H1 (cell line): ENCODE measurements around the gene SLC28A1. TPM values are rescaled to one million over a fixed set of nuclear protein-coding genes. Genes with fewer than 3 reads are reported as not detected.

Experiments used
- CTCF ChIA-PET: fragments of 300-600 bp; sonication (Branson Sonifier 250); formaldehyde crosslinking; loops from one replicate; lab custom pipeline; 2021; ENCODE audit not compliant: partially characterized antibody; lab: Charles Lee
- POLR2A ChIA-PET: fragments of 300-600 bp; sonication (Branson Sonifier 250); formaldehyde crosslinking; loops from one replicate; lab custom pipeline; 2021; ENCODE audit warnings: inconsistent platforms; ENCODE audit not compliant: partially characterized antibody; lab: Charles Lee
- DNase-seq, 2 experiments: peaks; one replicate each; pipeline versions ENCODE4 v3.0.0 to v3.0.0-alpha.2; 2010 to 2022; ENCODE audit warnings: low spot score in 2 of 2, low read depth in 1 of 2, mixed read lengths in 1 of 2
- FAIRE-seq: peaks from 2 replicates; lab custom pipeline; 2011; peaks lifted over from hg19 to GRCh38; lab: Jason Lieb, UNC
- H2AFZ ChIP-seq: 2 replicates; pipeline ENCODE4 v1.8.1; 2012; ENCODE audit warnings: low read length, inconsistent platforms
- H2AK5ac ChIP-seq: 2 replicates; pipeline ENCODE4 v1.6.1; 2013; ENCODE audit warnings: low read depth, low read length
- H2BK120ac ChIP-seq: replicated peaks from 2 replicates; pipeline ENCODE3; 2013; ENCODE audit warnings: low read depth, low read length, inconsistent platforms
- H2BK12ac ChIP-seq: 2 replicates; pipeline ENCODE4 v1.6.1; 2013; ENCODE audit warnings: low read depth, low read length
- H2BK15ac ChIP-seq: 2 replicates; pipeline ENCODE4 v1.6.1; 2013; ENCODE audit warnings: low read length
- H2BK20ac ChIP-seq: 2 replicates; pipeline ENCODE4 v1.6.1; 2013; ENCODE audit warnings: low read length
- H2BK5ac ChIP-seq: 2 replicates; pipeline ENCODE4 v1.6.1; 2013; ENCODE audit warnings: low read depth, low read length
- H3K14ac ChIP-seq: 2 replicates; pipeline ENCODE4 v1.6.1; 2013; ENCODE audit warnings: inconsistent platforms; ENCODE audit not compliant: insufficient read length
- H3K18ac ChIP-seq: 2 replicates; pipeline ENCODE4 v1.6.1; 2013; ENCODE audit warnings: low read length; ENCODE audit errors: extremely low read depth
- H3K23ac ChIP-seq: 2 replicates; pipeline ENCODE4 v1.6.1; 2013; ENCODE audit warnings: inconsistent platforms; ENCODE audit not compliant: insufficient read length
- H3K23me2 ChIP-seq: 2 replicates; pipeline ENCODE4 v1.6.1; 2013; ENCODE audit warnings: low read depth, low read length
- H3K27ac ChIP-seq: 2 replicates; pipeline ENCODE4 v1.6.1; 2011; ENCODE audit warnings: low read depth, low read length, inconsistent platforms
- H3K27me3 ChIP-seq, 4 experiments: replicated peaks in 1 of 4; 1 replicate in 1 of 4; 2 replicates in 3 of 4; pipeline versions ENCODE4 v1.6.1 to v1.8.1; 2011 to 2013; ENCODE audit warnings: low read length in 3 of 4, mild to moderate bottlenecking in 3 of 4, inconsistent platforms in 2 of 4, mixed read lengths in 2 of 4, moderate library complexity in 1 of 4; ENCODE audit not compliant: control insufficient read depth in 3 of 4, insufficient read depth in 3 of 4; ENCODE audit errors: extremely low read depth in 1 of 4
- H3K36me3 ChIP-seq, 4 experiments: 2 replicates each; pipeline versions ENCODE4 v1.6.1 to v1.8.1; 2011 to 2013; ENCODE audit warnings: mild to moderate bottlenecking in 4 of 4, low read length in 3 of 4, moderate library complexity in 2 of 4, control low read depth in 1 of 4, inconsistent platforms in 1 of 4; ENCODE audit not compliant: insufficient read depth in 4 of 4, control insufficient read depth in 2 of 4
- H3K4ac ChIP-seq: replicated peaks from 2 replicates; pipeline ENCODE3; 2013; ENCODE audit warnings: low read length, low read depth, mixed read lengths, inconsistent platforms; ENCODE audit not compliant: insufficient read length
- H3K4me1 ChIP-seq, 4 experiments: replicated peaks in 1 of 4; 1 replicate in 1 of 4; 2 replicates in 3 of 4; pipeline versions ENCODE4 v1.6.1 to v1.8.1; 2011 to 2013; ENCODE audit warnings: low read length in 3 of 4, inconsistent platforms in 2 of 4, mixed read lengths in 1 of 4; ENCODE audit not compliant: insufficient read depth in 4 of 4, control insufficient read depth in 3 of 4
- H3K4me2 ChIP-seq, 2 experiments: 2 replicates each; pipeline versions ENCODE4 v1.6.1 to v1.8.1; 2011 to 2013; ENCODE audit warnings: low read depth in 2 of 2, low read length in 2 of 2, control low read depth in 1 of 2, inconsistent platforms in 1 of 2, mild to moderate bottlenecking in 1 of 2; ENCODE audit not compliant: insufficient read depth in 1 of 2
- H3K4me3 ChIP-seq, 4 experiments: fragments of 200-600, 300-600 bp in 1 of 4; sonication (generic), shearing (Covaris generic), sonication (Bioruptor Twin) in 1 of 4; 2 replicates each; pipeline versions ENCODE4 v1.5.1 to v1.8.1; 2011 to 2016; ENCODE audit warnings: low read length in 4 of 4, low read depth in 3 of 4, control low read depth in 2 of 4, inconsistent platforms in 2 of 4, mild to moderate bottlenecking in 2 of 4, mixed read lengths in 1 of 4, moderate library complexity in 1 of 4; ENCODE audit not compliant: insufficient read depth in 2 of 4; ENCODE audit errors: extremely low read depth in 1 of 4
- H3K56ac ChIP-seq: replicated peaks from 2 replicates; pipeline ENCODE3; 2013; ENCODE audit warnings: low read depth, mild to moderate bottlenecking, mixed read lengths, low read length, inconsistent platforms; ENCODE audit not compliant: insufficient read length
- H3K79me1 ChIP-seq: 2 replicates; pipeline ENCODE4 v1.6.1; 2013; ENCODE audit warnings: low read depth, low read length, control low read depth
- H3K79me2 ChIP-seq, 2 experiments: 2 replicates each; pipeline versions ENCODE4 v1.6.1 to v1.8.1; 2012 to 2013; ENCODE audit warnings: low read length in 2 of 2, mild to moderate bottlenecking in 2 of 2, inconsistent platforms in 1 of 2; ENCODE audit not compliant: insufficient read depth in 2 of 2, control insufficient read depth in 1 of 2
- H3K9ac ChIP-seq, 4 experiments: replicated peaks in 1 of 4; 1 replicate in 1 of 4; 2 replicates in 3 of 4; pipeline versions ENCODE4 v1.6.1 to v1.8.1; 2011 to 2013; ENCODE audit warnings: low read depth in 3 of 4, low read length in 3 of 4, control low read depth in 2 of 4, mild to moderate bottlenecking in 2 of 4, moderate library complexity in 2 of 4, inconsistent platforms in 1 of 4; ENCODE audit errors: extremely low read depth in 1 of 4
- H3K9me3 ChIP-seq, 2 experiments: 2 replicates each; pipeline versions ENCODE4 v1.6.1 to v1.8.1; 2012 to 2013; ENCODE audit warnings: mild to moderate bottlenecking in 2 of 2, moderate library complexity in 2 of 2, control low read depth in 1 of 2, inconsistent platforms in 1 of 2, low read depth in 1 of 2, low read length in 1 of 2, mixed read lengths in 1 of 2; ENCODE audit not compliant: insufficient read depth in 2 of 2
- H4K20me1 ChIP-seq, 2 experiments: replicated peaks in 1 of 2; 2 replicates each; pipeline versions ENCODE3 to v1.8.1; 2011 to 2013; ENCODE audit warnings: inconsistent platforms in 2 of 2, low read length in 2 of 2, mild to moderate bottlenecking in 1 of 2; ENCODE audit not compliant: insufficient read depth in 2 of 2, control insufficient read depth in 1 of 2
- H4K5ac ChIP-seq: 2 replicates; pipeline ENCODE4 v1.6.1; 2013; ENCODE audit warnings: low read length, low read depth, mixed read lengths, inconsistent platforms; ENCODE audit not compliant: insufficient read length
- H4K8ac ChIP-seq: 2 replicates; pipeline ENCODE4 v1.8.0; 2013; ENCODE audit warnings: mild to moderate bottlenecking, moderate library complexity, low read length, inconsistent platforms; ENCODE audit not compliant: insufficient read depth; ENCODE audit errors: extremely low read depth
- H4K91ac ChIP-seq: replicated peaks from 2 replicates; pipeline ENCODE3; 2013; ENCODE audit warnings: low read length, mixed read lengths, inconsistent platforms; ENCODE audit not compliant: insufficient read length
- ATF3 ChIP-seq: IDR thresholded peaks from 2 replicates; pipeline ENCODE4 v1.6.1; 2011; ENCODE audit warnings: low read depth, mild to moderate bottlenecking, low read length; ENCODE audit not compliant: insufficient read depth
- GTF2F1 ChIP-seq: IDR thresholded peaks from 2 replicates; pipeline ENCODE4 v1.6.1; 2012; ENCODE audit warnings: low read depth, low read length, improper control_type of control experiment, borderline replicate concordance
- POU5F1 ChIP-seq: IDR thresholded peaks from 2 replicates; pipeline ENCODE4 v1.6.1; 2011; ENCODE audit warnings: low read depth, mild to moderate bottlenecking, low read length, moderate library complexity
- RXRA ChIP-seq: IDR thresholded peaks from 2 replicates; pipeline ENCODE4 v1.6.1; 2011; ENCODE audit warnings: low read depth, mild to moderate bottlenecking, low read length, moderate library complexity; ENCODE audit not compliant: insufficient read depth
- WGBS, 2 experiments: shearing (Covaris generic) in 1 of 2; methylation state at CpG; one replicate each; pipeline versions ENCODE4 v1.1.6 to v1.1.7; 2013 to 2015; ENCODE audit warnings: low lambda C conversion rate in 2 of 2, mixed read lengths in 2 of 2, inconsistent platforms in 1 of 2, low coverage in 1 of 2, missing lambda C conversion rate in 1 of 2; ENCODE audit not compliant: insufficient replicate concordance in 2 of 2, insufficient coverage in 1 of 2, insufficient read length in 1 of 2; ENCODE audit errors: extremely low coverage in 1 of 2, missing lambda C conversion rate in 1 of 2; 5-methylcytosine and 5-hydroxymethylcytosine counted together
- polyA plus RNA-seq, 7 experiments: library from polyadenylated mRNA; depleted of rRNA in 3 of 7; stranded (reverse) in 5 of 7; unstranded in 2 of 7; fragments of >200 nt in 5 of 7; fragments of 200-250 nt in 2 of 7; gene quantifications; 1 replicate in 5 of 7; 2 replicates in 1 of 7; 4 replicates in 1 of 7; pipeline versions ENCODE4 v1.2.1 to v1.2.3, GENCODE V29; 2011 to 2013; ENCODE audit warnings: missing spikeins in 2 of 7, mixed read lengths in 2 of 7
- total RNA-seq: library from RNA; stranded (reverse); fragmentation: NEBNext Ultra II Directional; extraction: Animal tissue kit (Norgen Biotek cat#: 25700); gene quantifications from 2 replicates; pipeline ENCODE4 v1.2.1, GENCODE V29; 2021

The SLC28A1 gene
- total and polyA plus RNA-seq, 2 of the 8 experiments (the other 6 are each of a cell fraction or from before 2014, with no cell fraction given), result 0.09 TPM; not detected in 1

DNA sequence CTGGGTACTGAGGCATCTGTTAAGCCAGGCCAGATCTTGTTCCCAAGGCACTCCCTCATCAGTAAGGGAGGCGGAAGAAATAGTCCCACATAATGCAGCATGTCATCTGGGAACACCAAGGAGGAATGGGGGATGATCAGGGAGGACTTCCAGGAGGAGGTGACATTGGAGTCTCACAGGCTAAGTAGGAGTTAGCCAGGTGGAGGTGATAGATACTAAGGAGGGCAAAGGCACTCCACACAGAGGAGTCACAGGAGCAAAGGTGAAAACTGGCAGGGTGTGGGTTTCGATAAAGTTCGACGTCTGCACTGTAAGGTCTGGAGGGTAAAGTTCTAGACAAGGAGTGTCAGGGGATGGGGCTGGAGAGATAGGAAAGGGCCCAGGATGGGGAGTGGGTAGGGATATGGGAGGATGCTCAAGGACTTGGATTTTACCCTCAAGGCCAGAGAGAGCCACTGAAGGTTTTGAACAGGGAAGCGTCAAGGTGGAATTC is 6.3 kb downstream of the SLC28A1 start:
- Histone ChIP-seq H2BK20ac (no peak overlapping the region), H3K27me3 (0 out of 7 replicates have a peak, but pooled peaks cover 0 to 3% (median 0%) of the 10 kb centered on the region in 4 experiments), H3K14ac (no peak overlapping the region), H3K18ac (no peak overlapping the region), H2AFZ (no peak overlapping the region), H4K5ac (no peak overlapping the region), H3K4ac (no peak overlapping the region), H2AK5ac (no peak overlapping the region), H2BK5ac (peak overlapping the region; percentile 55; the same call in 1 of the 2 replicates), H3K79me1 (no peaks in the 10 kb centered on the region), H4K91ac (peak overlapping the region; percentile 15), H3K56ac (no peak overlapping the region), H2BK12ac (0 out of 2 replicates have a peak overlapping the region, but pooled peaks have one; percentile 39), H3K79me2 (no peaks in the 10 kb centered on the region), H4K20me1 (no peaks in the 10 kb centered on the region), H3K4me3 (no peak overlapping the region), H3K4me2 (no peak overlapping the region), H3K36me3 (no peaks in the 10 kb centered on the region), H2BK15ac (peak overlapping the region; percentile 40; the same call in 1 of the 2 replicates), H3K23me2 (no peaks in the 10 kb centered on the region), H3K4me1 (peaks cover 0 to 8% (median 1%) of the 10 kb centered on the region in 4 experiments; a peak in 4 of 7 replicates), H3K27ac (no peak overlapping the region), H3K9ac (no peak overlapping the region), H3K23ac (no peak overlapping the region), H4K8ac (no peak overlapping the region), H3K9me3 (no peaks in the 10 kb centered on the region), H2BK120ac (no peak overlapping the region)
- CTCF ChIA-PET, result interaction anchor here (1.0 to 1.3 kb wide), 2 partner anchors 8 to 19 kb away, joined by 3 read pairs; no protein-coding TSS in a partner anchor
- TF ChIP-seq GTF2F1, result no peak
- no peak for TF ChIP-seq RXRA
- TF ChIP-seq ATF3, result no peak
- TF ChIP-seq POU5F1, result no peak
- 91% methylated on average over 5 of the region's 5 CpGs; no CpG with 5 or more reads in 1 of the 2 experiments for WGBS, 2 experiments
- POLR2A ChIA-PET, result interaction anchor here (0.6 kb wide), 1 partner anchor 159 kb away, joined by 3 read pairs; no protein-coding TSS in a partner anchor
- DNase-seq, result no peak
- FAIRE-seq, result no peak
